ENCODE measurements around the gene FAM3A. TPM values are rescaled to one million over a fixed set of nuclear protein-coding genes. Genes with fewer than 3 reads are reported as not detected.

Gene FAM3A
- total and polyA plus RNA-seq, 2 experiments from 2014 or later: 12.0 to 16.5 TPM

DNA sequence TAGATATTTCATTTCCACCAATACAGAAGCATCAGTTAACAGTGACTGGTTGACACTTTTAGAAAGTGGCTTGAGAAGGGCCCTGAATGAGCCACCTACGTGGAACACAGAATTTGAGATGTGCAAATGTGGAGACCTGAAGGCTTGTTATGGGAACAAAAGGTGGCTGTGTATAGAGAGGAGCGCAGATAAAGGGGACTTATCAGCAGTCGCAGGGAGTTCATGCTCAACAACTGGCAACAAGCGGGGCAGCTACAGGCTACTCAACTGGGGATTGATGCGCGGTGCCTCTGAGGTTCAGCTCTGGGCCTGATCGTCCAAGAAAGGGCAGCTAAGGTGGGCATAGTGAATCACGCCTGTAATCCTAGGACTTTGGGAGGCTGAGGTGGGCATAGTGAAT is 3.4 kb upstream of the FAM3A start:
- no peak overlapping the region for H3K27ac Mint-ChIP-seq

More for the DNA sequence above, 3.4 kb upstream of the FAM3A start:
- Histone ChIP-seq H3K27me3 (ENCODE audit: insufficient read depth) (peaks cover 29% of the 10 kb centered on the region), H3K4me3 (no peak overlapping the region), H3K4me1 (ENCODE audit: insufficient read depth) (peaks cover 10% of the 10 kb centered on the region), H3K4me2 (no peak overlapping the region), H3K36me3 (ENCODE audit: insufficient read depth) (no peaks in the 10 kb centered on the region), H3K9me2 (ENCODE audit: insufficient read depth) (no peaks in the 10 kb centered on the region), H4K20me1 (replicated peaks; ENCODE audit: insufficient read depth) (no peaks in the 10 kb centered on the region), H2AFZ (no peak overlapping the region), H3F3A (replicated peaks; ENCODE audit: low read depth) (0 out of 2 replicates have a peak, but pooled peaks cover 4% of the 10 kb centered on the region), H3K79me2 (replicated peaks; ENCODE audit: insufficient read depth) (no peaks in the 10 kb centered on the region), H3K27ac (ENCODE audit: low read depth) (no peak overlapping the region)
- H3K36me3 Mint-ChIP-seq (ENCODE audit: low read depth): no peaks in the 10 kb centered on the region
- no peak overlapping the region for H3K4me3 Mint-ChIP-seq
- peaks cover 14% of the 10 kb centered on the region for H3K4me1 Mint-ChIP-seq
- no peak for ATAC-seq
- peaks cover 19% of the 10 kb centered on the region for H3K27me3 Mint-ChIP-seq (ENCODE audit: insufficient read depth, low read depth, poor library complexity)
- H3K9me3 Mint-ChIP-seq: no peaks in the 10 kb centered on the region
- TF ChIP-seq POLR2AphosphoS5 (IDR thresholded peaks at IDR 0.05; ENCODE audit: low read depth) (no peak), EZH2phosphoT487 (IDR thresholded peaks at IDR 0.05; ENCODE audit: unreplicated experiment) (no peak), CREB1 (CRISPR knock-in tag; IDR thresholded peaks at IDR 0.05; ENCODE audit: low read depth) (no peak), ZNF331 (CRISPR knock-in tag; IDR thresholded peaks at IDR 0.05; ENCODE audit: low read depth) (no peak), EZH2 (IDR thresholded peaks at IDR 0.05; ENCODE audit: low read depth, unreplicated experiment) (no peak), NANOG (IDR thresholded peaks at IDR 0.05; ENCODE audit: borderline replicate concordance) (no peak), ZNF114 (CRISPR knock-in tag; IDR thresholded peaks at IDR 0.05) (no peak)
- TF ChIP-seq, protein P1, sequence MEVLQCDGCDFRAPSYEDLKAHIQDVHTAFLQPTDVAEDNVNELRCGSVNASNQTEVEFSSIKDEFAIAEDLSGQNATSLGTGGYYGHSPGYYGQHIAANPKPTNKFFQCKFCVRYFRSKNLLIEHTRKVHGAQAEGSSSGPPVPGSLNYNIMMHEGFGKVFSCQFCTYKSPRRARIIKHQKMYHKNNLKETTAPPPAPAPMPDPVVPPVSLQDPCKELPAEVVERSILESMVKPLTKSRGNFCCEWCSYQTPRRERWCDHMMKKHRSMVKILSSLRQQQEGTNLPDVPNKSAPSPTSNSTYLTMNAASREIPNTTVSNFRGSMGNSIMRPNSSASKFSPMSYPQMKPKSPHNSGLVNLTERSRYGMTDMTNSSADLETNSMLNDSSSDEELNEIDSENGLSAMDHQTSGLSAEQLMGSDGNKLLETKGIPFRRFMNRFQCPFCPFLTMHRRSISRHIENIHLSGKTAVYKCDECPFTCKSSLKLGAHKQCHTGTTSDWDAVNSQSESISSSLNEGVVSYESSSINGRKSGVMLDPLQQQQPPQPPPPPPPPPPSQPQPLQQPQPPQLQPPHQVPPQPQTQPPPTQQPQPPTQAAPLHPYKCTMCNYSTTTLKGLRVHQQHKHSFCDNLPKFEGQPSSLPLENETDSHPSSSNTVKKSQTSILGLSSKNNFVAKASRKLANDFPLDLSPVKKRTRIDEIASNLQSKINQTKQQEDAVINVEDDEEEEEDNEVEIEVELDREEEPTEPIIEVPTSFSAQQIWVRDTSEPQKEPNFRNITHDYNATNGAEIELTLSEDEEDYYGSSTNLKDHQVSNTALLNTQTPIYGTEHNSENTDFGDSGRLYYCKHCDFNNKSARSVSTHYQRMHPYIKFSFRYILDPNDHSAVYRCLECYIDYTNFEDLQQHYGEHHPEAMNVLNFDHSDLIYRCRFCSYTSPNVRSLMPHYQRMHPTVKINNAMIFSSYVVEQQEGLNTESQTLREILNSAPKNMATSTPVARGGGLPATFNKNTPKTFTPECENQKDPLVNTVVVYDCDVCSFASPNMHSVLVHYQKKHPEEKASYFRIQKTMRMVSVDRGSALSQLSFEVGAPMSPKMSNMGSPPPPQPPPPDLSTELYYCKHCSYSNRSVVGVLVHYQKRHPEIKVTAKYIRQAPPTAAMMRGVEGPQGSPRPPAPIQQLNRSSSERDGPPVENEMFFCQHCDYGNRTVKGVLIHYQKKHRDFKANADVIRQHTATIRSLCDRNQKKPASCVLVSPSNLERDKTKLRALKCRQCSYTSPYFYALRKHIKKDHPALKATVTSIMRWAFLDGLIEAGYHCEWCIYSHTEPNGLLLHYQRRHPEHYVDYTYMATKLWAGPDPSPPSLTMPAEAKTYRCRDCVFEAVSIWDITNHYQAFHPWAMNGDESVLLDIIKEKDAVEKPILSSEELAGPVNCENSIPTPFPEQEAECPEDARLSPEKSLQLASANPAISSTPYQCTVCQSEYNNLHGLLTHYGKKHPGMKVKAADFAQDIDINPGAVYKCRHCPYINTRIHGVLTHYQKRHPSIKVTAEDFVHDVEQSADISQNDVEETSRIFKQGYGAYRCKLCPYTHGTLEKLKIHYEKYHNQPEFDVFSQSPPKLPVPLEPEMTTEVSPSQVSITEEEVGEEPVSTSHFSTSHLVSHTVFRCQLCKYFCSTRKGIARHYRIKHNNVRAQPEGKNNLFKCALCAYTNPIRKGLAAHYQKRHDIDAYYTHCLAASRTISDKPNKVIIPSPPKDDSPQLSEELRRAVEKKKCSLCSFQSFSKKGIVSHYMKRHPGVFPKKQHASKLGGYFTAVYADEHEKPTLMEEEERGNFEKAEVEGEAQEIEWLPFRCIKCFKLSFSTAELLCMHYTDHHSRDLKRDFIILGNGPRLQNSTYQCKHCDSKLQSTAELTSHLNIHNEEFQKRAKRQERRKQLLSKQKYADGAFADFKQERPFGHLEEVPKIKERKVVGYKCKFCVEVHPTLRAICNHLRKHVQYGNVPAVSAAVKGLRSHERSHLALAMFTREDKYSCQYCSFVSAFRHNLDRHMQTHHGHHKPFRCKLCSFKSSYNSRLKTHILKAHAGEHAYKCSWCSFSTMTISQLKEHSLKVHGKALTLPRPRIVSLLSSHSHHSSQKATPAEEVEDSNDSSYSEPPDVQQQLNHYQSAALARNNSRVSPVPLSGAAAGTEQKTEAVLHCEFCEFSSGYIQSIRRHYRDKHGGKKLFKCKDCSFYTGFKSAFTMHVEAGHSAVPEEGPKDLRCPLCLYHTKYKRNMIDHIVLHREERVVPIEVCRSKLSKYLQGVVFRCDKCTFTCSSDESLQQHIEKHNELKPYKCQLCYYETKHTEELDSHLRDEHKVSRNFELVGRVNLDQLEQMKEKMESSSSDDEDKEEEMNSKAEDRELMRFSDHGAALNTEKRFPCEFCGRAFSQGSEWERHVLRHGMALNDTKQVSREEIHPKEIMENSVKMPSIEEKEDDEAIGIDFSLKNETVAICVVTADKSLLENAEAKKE (CRISPR knock-in tag; IDR thresholded peaks at IDR 0.05): no peak
- TF ChIP-seq, protein P2, sequence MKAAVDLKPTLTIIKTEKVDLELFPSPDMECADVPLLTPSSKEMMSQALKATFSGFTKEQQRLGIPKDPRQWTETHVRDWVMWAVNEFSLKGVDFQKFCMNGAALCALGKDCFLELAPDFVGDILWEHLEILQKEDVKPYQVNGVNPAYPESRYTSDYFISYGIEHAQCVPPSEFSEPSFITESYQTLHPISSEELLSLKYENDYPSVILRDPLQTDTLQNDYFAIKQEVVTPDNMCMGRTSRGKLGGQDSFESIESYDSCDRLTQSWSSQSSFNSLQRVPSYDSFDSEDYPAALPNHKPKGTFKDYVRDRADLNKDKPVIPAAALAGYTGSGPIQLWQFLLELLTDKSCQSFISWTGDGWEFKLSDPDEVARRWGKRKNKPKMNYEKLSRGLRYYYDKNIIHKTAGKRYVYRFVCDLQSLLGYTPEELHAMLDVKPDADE (IDR thresholded peaks at IDR 0.05): no peak
- TF ChIP-seq, protein P3, sequence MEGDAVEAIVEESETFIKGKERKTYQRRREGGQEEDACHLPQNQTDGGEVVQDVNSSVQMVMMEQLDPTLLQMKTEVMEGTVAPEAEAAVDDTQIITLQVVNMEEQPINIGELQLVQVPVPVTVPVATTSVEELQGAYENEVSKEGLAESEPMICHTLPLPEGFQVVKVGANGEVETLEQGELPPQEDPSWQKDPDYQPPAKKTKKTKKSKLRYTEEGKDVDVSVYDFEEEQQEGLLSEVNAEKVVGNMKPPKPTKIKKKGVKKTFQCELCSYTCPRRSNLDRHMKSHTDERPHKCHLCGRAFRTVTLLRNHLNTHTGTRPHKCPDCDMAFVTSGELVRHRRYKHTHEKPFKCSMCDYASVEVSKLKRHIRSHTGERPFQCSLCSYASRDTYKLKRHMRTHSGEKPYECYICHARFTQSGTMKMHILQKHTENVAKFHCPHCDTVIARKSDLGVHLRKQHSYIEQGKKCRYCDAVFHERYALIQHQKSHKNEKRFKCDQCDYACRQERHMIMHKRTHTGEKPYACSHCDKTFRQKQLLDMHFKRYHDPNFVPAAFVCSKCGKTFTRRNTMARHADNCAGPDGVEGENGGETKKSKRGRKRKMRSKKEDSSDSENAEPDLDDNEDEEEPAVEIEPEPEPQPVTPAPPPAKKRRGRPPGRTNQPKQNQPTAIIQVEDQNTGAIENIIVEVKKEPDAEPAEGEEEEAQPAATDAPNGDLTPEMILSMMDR (conservative IDR thresholded peaks at IDR 0.05; ENCODE audit: low read depth in 2 of 2): no peak
- DNase-seq (ENCODE audit: low spot score): no peak

Data from GM23338 (cell line).